ENCODE data around the gene SPATA17.

The SPATA17 gene

GRCh38 chr1:217857061-217857460, 225.9 kb downstream of the SPATA17 start:
- no peak for DNase-seq

- no peak for DNase-seq
Observed at GRCh38 chr1:217861658-217862057, 230.5 kb downstream of the SPATA17 start.

- no peak for DNase-seq
Observed at GRCh38 chr1:217867446-217867995, 236.4 kb downstream of the SPATA17 start.

- DNase-seq = no peak
Observed at GRCh38 chr1:217871955-217872354, 240.8 kb downstream of the SPATA17 start.

GRCh38 chr1:217875229-217875628, 244.1 kb downstream of the SPATA17 start:
- no peak for DNase-seq

GRCh38 chr1:217876401-217876800, 245.3 kb downstream of the SPATA17 start:
- no peak for DNase-seq

- no peak for DNase-seq
Observed at GRCh38 chr1:217876896-217877295, 245.8 kb downstream of the SPATA17 start.

GRCh38 chr1:217881131-217881543, 250.0 kb downstream of the SPATA17 start:
- no peak for DNase-seq

- no peak for DNase-seq
Observed at GRCh38 chr1:217881607-217882332, 250.6 kb downstream of the SPATA17 start.

GRCh38 chr1:217885181-217885580, 254.0 kb downstream of the SPATA17 start:
- no peak for DNase-seq

- no peak for DNase-seq
Observed at GRCh38 chr1:217888328-217888727, 257.2 kb downstream of the SPATA17 start.

GRCh38 chr1:217889401-217889800, 258.3 kb downstream of the SPATA17 start:
- DNase-seq = no peak

GRCh38 chr1:217891966-217892365, 260.8 kb downstream of the SPATA17 start:
- no peak for DNase-seq

- no peak for DNase-seq
Observed at GRCh38 chr1:217892750-217893149, 261.6 kb downstream of the SPATA17 start.

- DNase-seq = no peak
Observed at GRCh38 chr1:217895841-217896240, 264.7 kb downstream of the SPATA17 start.

GRCh38 chr1:217896490-217896889, 265.3 kb downstream of the SPATA17 start:
- no peak for DNase-seq

GRCh38 chr1:217897100-217897499, 266.0 kb downstream of the SPATA17 start:
- no peak for DNase-seq

GRCh38 chr1:217899614-217900013, 268.5 kb downstream of the SPATA17 start:
- no peak for DNase-seq

GRCh38 chr1:217907504-217907903, 276.4 kb downstream of the SPATA17 start:
- DNase-seq = no peak

GRCh38 chr1:217910203-217910602, 279.1 kb downstream of the SPATA17 start:
- DNase-seq = no peak

GRCh38 chr1:217910791-217911320, 279.7 kb downstream of the SPATA17 start:
- no peak for DNase-seq

- DNase-seq = no peak
Observed at GRCh38 chr1:217911908-217912307, 280.8 kb downstream of the SPATA17 start.

GRCh38 chr1:217917281-217917887, 286.2 kb downstream of the SPATA17 start:
- DNase-seq = no peak
